ENCODE data around the gene ZNF154. TPM values are rescaled to one million over a fixed set of nuclear protein-coding genes. Genes with fewer than 3 reads are reported as not detected.

Gene ZNF154
- total RNA-seq, 1 donor from 2014 or later: 23.2 TPM

DNA sequence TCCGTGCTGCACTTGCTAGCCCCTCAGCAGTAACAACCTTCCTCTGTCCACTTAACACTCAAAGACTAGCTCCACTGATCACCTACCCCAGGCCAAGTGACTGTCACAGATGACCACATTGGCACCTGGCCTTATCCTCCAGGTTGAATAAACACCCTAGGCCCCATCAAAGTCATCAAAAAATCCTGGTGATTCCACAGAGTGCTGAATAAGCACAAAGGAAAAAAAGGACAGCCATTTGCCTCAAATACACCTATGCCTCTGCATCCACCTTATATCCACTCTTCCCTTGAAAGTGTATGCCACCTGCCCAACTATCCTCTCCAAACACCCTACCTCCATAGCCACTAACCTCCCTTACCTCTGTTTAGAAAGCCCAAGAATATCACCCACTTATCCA is 2.7 kb downstream of the ZNF154 start:
- Mint-ChIP-seq H3K36me3 (ENCODE audit: low read depth, unreplicated experiment) (peaks cover 62% of the 10 kb centered on the region), H3K27ac (ENCODE audit: unreplicated experiment) (peak overlapping the region; percentile 3), H3K4me1 (ENCODE audit: unreplicated experiment) (peaks cover 29% of the 10 kb centered on the region), H3K27me3 (ENCODE audit: unreplicated experiment) (peaks cover 10% of the 10 kb centered on the region), H3K4me3 (ENCODE audit: unreplicated experiment) (peak overlapping the region; percentile 62), H3K9me3 (ENCODE audit: unreplicated experiment) (no peaks in the 10 kb centered on the region)
- TF ChIP-seq, protein P1, sequence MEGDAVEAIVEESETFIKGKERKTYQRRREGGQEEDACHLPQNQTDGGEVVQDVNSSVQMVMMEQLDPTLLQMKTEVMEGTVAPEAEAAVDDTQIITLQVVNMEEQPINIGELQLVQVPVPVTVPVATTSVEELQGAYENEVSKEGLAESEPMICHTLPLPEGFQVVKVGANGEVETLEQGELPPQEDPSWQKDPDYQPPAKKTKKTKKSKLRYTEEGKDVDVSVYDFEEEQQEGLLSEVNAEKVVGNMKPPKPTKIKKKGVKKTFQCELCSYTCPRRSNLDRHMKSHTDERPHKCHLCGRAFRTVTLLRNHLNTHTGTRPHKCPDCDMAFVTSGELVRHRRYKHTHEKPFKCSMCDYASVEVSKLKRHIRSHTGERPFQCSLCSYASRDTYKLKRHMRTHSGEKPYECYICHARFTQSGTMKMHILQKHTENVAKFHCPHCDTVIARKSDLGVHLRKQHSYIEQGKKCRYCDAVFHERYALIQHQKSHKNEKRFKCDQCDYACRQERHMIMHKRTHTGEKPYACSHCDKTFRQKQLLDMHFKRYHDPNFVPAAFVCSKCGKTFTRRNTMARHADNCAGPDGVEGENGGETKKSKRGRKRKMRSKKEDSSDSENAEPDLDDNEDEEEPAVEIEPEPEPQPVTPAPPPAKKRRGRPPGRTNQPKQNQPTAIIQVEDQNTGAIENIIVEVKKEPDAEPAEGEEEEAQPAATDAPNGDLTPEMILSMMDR (IDR thresholded peaks at IDR 0.05; ENCODE audit: unreplicated experiment): no peak
- DNase-seq (ENCODE audit: low spot score): no peak

DNA sequence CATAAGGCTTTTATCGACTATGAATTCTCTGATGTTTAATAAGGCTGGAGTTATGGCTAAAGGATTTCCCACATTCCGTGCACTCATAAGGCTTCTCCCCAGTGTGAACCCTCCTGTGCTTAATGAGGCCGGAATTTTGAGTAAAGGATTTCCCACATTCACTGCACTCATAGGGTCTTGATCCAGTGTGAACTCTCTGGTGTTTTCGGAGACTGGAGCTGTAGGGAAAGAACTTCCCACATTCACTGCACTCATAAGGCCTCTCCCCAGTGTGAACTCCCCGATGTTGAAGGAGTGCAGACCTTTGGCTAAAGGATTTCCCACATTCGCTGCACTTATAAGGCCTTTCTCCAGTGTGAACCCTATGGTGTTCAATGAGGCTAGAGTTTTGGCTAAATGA is 7.4 kb downstream of the ZNF154 start:
- no peaks in the 10 kb centered on the region for H3K9me3 Mint-ChIP-seq (ENCODE audit: unreplicated experiment)
- H3K27ac Mint-ChIP-seq (ENCODE audit: unreplicated experiment): no peak overlapping the region
- no peak for DNase-seq (ENCODE audit: low spot score)
- H3K27me3 Mint-ChIP-seq (ENCODE audit: unreplicated experiment): peaks cover 3% of the 10 kb centered on the region
- TF ChIP-seq, protein P1 (IDR thresholded peaks at IDR 0.05; ENCODE audit: unreplicated experiment): no peak
- peaks cover 12% of the 10 kb centered on the region for H3K4me1 Mint-ChIP-seq (ENCODE audit: unreplicated experiment)
- H3K36me3 Mint-ChIP-seq (ENCODE audit: low read depth, unreplicated experiment): peaks cover 80% of the 10 kb centered on the region
- H3K4me3 Mint-ChIP-seq (ENCODE audit: unreplicated experiment): peak overlapping the region; percentile 72

DNA sequence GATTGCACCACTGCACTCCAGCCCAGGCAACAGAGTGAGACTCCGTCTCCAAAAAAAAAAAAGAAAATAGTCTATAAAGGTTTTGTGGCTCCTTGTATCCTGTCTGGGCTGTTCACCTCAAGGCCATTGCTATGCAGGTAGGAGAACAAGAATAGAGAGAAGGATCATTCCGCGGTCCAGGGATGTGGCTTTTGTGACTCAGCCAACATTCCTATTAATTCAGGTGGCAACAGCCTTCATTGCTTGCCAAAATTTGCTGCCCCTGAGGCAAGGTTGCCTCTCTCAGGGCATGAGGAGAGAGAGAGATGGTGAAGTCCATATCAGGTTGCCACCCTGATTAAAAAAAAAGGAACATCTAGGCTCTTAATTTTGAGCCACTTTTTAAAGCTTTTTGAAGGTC is 19.3 kb downstream of the ZNF154 start:
- Mint-ChIP-seq H3K27ac (ENCODE audit: unreplicated experiment) (no peak overlapping the region), H3K4me1 (ENCODE audit: unreplicated experiment) (no peaks in the 10 kb centered on the region), H3K27me3 (ENCODE audit: unreplicated experiment) (peaks cover 9% of the 10 kb centered on the region), H3K9me3 (ENCODE audit: unreplicated experiment) (peaks cover 28% of the 10 kb centered on the region), H3K4me3 (ENCODE audit: unreplicated experiment) (peak overlapping the region; percentile 62), H3K36me3 (ENCODE audit: low read depth, unreplicated experiment) (peaks cover 71% of the 10 kb centered on the region)
- TF ChIP-seq, protein P1 (IDR thresholded peaks at IDR 0.05; ENCODE audit: unreplicated experiment): no peak
- no peak for DNase-seq (ENCODE audit: low spot score)

DNA sequence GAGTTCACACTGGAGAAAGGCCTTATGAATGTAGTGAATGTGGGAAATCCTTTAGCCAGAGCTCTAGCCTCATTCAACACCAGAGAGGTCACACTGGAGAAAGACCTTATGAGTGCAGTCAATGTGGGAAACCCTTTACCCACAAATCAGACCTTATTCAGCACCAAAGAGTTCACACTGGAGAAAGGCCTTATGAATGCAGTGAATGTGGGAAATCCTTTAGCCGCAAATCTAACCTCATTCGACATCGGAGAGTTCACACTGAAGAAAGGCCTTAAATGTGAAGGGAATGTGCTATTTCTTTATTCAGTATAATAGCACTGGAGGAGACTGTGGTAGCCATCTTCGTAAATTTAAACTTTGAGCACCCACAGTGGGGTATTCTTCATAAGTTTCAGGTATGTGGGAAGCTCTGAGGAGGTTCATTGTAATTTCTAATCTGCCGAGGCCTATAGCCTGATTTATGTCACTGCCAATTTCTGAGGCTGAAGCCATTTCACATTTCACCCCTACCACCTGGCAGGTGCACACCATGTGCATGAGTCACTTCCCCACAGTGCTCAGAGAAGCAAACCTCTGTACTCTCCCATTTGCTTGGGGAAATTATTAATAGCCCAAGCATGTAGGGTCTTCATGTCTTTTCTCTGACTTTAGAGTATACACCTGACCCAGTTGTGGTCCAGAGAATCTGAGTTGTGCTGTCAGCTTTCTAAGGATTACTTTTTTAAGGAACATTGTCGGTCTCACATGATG is 20.8 kb downstream of the ZNF154 start:
- H3K4me1 Mint-ChIP-seq (ENCODE audit: unreplicated experiment): peaks cover 13% of the 10 kb centered on the region
- TF ChIP-seq, protein P1 (IDR thresholded peaks at IDR 0.05; ENCODE audit: unreplicated experiment): no peak
- DNase-seq (ENCODE audit: low spot score): no peak
- peaks cover 41% of the 10 kb centered on the region for H3K9me3 Mint-ChIP-seq (ENCODE audit: unreplicated experiment)
- H3K27me3 Mint-ChIP-seq (ENCODE audit: unreplicated experiment): peaks cover 18% of the 10 kb centered on the region
- peak overlapping the region; percentile 82 for H3K4me3 Mint-ChIP-seq (ENCODE audit: unreplicated experiment)
- no peak overlapping the region for H3K27ac Mint-ChIP-seq (ENCODE audit: unreplicated experiment)
- H3K36me3 Mint-ChIP-seq (ENCODE audit: low read depth, unreplicated experiment): peaks cover 74% of the 10 kb centered on the region

DNA sequence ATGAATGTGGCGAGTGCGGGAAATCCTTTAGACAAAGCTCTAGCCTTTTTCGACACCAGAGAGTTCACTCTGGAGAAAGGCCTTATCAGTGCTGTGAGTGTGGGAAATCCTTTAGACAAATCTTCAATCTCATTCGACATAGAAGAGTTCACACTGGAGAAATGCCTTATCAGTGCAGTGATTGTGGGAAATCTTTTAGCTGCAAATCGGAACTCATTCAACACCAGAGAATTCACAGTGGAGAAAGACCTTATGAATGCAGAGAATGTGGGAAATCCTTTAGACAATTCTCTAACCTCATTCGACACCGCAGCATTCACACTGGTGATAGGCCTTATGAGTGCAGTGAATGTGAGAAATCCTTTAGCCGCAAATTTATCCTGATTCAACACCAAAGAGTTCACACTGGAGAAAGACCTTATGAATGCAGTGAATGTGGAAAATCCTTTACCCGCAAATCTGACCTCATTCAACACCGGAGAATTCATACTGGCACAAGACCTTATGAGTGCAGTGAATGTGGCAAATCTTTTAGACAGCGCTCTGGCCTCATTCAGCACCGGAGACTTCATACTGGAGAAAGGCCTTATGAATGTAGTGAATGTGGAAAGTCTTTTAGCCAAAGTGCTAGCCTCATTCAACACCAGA is 21.5 kb downstream of the ZNF154 start:
- TF ChIP-seq, protein P1 (IDR thresholded peaks at IDR 0.05; ENCODE audit: unreplicated experiment): no peak
- H3K27me3 Mint-ChIP-seq (ENCODE audit: unreplicated experiment): peaks cover 24% of the 10 kb centered on the region
- no peak overlapping the region for H3K27ac Mint-ChIP-seq (ENCODE audit: unreplicated experiment)
- H3K9me3 Mint-ChIP-seq (ENCODE audit: unreplicated experiment): peaks cover 44% of the 10 kb centered on the region
- peaks cover 20% of the 10 kb centered on the region for H3K4me1 Mint-ChIP-seq (ENCODE audit: unreplicated experiment)
- DNase-seq (ENCODE audit: low spot score): no peak
- peaks cover 76% of the 10 kb centered on the region for H3K36me3 Mint-ChIP-seq (ENCODE audit: low read depth, unreplicated experiment)
- peak overlapping the region; percentile 82 for H3K4me3 Mint-ChIP-seq (ENCODE audit: unreplicated experiment)

Data from endothelial cell (in vitro differentiated cells).